Ovary (tissue), 3 donors: Measurements from ENCODE around the gene CP.

Experiments
- EP300 ChIP-seq: sonication (generic); formaldehyde crosslinking; IDR thresholded peaks from one replicate; pipeline ENCODE4 v1.6.1; 2017; ENCODE audit warnings: antibody characterized with exemption
- POLR2A ChIP-seq: fragments of 450-650 bp; IDR thresholded peaks from one replicate; pipeline ENCODE4 v1.6.1; 2017; ENCODE audit warnings: antibody characterized with exemption, mild to moderate bottlenecking, moderate library complexity
- TF ChIP-seq, protein P1 (sequence below), 3 donors: fragments of 450-650 bp in 2 of 3; fragments of 200-600 bp in 1 of 3; IDR thresholded peaks; one replicate each; pipeline versions ENCODE4 v1.5.1 to v1.8.0; 2016 to 2022; ENCODE audit warnings: antibody characterized with exemption in 3 of 3, mild to moderate bottlenecking in 1 of 3
- donor health status: DM: no; HTN: no; CAD: no.

DNA sequence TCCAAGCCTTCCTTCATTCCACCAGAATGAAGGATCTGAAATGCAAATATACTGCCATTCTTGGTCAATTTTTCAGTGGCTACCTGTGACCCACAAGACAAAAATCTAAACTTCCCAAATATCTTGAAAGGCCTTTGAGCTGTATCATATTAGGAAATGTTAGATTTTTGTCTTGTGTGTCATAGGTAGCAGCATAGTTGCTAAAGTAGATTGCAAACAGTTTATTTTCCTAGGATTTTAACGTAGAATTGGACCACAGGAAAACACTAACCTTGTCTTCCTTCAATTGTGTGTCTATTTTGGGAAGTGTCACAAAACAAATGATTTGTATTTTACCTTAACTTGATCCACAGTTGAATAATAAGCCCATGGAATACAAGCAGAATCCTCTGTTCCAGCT lies 42.4 kb downstream of the CP start:
- TF ChIP-seq POLR2A, result no peak
- TF ChIP-seq, protein P1, sequence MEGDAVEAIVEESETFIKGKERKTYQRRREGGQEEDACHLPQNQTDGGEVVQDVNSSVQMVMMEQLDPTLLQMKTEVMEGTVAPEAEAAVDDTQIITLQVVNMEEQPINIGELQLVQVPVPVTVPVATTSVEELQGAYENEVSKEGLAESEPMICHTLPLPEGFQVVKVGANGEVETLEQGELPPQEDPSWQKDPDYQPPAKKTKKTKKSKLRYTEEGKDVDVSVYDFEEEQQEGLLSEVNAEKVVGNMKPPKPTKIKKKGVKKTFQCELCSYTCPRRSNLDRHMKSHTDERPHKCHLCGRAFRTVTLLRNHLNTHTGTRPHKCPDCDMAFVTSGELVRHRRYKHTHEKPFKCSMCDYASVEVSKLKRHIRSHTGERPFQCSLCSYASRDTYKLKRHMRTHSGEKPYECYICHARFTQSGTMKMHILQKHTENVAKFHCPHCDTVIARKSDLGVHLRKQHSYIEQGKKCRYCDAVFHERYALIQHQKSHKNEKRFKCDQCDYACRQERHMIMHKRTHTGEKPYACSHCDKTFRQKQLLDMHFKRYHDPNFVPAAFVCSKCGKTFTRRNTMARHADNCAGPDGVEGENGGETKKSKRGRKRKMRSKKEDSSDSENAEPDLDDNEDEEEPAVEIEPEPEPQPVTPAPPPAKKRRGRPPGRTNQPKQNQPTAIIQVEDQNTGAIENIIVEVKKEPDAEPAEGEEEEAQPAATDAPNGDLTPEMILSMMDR (IDR thresholded peaks at IDR 0.05), result no peak
- TF ChIP-seq EP300, result no peak
